Endothelial cell of umbilical vein (primary cell): ENCODE data around the gene PLAAT2.

Experiments used
- POLR2A ChIP-seq: IDR thresholded peaks from 2 replicates; pipeline ENCODE4 v1.6.1; 2012; ENCODE audit warnings: low read depth, mild to moderate bottlenecking, control low read depth, low read length
- TF ChIP-seq, protein P1 (sequence below), 2 donors: IDR thresholded peaks; 1 replicate in 1 of 2; 2 replicates in 1 of 2; pipeline ENCODE4 v1.5.1; 2011; ENCODE audit warnings: low read length in 2 of 2, mild to moderate bottlenecking in 2 of 2, moderate library complexity in 2 of 2, control low read depth in 1 of 2, inconsistent platforms in 1 of 2, low read depth in 1 of 2; ENCODE audit not compliant: insufficient read depth in 1 of 2; ENCODE audit errors: extremely low read depth in 1 of 2

DNA sequence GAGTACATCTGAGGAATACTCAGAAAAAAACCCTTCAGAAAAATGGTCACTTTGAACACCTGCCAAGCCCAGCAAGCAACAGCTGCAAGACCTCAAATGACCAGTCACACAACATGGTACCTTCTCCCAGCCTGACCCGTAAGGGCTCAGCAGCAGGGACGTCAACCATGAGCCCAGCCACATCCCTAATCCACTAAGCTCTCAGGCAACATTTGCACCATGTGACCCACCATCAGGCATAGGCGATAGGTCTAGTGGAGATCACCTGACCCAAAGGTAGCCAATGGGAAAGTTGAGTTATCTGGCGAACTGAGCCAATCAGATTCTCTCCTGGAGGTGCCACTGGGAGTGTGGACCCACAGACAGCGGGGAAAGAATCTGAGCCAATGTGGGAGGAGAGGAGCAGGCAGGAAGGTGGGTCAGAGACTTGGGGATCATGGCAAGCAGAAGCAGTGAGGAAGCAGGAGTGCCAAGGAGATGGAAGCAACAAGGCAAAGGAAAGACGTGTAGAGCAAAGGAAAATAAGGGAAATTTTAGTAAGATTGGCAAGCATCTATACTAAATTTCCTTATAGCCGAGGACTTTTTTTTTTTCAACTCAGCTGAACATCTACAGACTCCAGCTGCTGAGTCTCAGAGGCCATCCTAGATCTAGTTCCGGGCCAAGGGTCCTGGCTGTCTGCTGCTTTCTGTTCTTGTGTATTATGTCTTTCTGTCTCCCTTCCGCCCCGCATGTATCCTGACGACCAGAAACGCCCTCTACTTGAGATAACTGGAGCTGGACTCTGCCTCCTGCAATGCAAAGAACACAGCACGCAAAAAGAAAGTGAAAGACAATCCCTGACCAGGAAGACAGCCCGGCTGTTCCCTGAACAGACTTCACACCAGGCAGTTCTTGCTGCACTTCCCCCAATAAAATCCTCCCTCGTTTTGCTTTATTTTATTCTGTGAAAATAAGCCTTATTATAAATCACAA, 11.0 kb upstream of the PLAAT2 start:
- TF ChIP-seq, protein P1, sequence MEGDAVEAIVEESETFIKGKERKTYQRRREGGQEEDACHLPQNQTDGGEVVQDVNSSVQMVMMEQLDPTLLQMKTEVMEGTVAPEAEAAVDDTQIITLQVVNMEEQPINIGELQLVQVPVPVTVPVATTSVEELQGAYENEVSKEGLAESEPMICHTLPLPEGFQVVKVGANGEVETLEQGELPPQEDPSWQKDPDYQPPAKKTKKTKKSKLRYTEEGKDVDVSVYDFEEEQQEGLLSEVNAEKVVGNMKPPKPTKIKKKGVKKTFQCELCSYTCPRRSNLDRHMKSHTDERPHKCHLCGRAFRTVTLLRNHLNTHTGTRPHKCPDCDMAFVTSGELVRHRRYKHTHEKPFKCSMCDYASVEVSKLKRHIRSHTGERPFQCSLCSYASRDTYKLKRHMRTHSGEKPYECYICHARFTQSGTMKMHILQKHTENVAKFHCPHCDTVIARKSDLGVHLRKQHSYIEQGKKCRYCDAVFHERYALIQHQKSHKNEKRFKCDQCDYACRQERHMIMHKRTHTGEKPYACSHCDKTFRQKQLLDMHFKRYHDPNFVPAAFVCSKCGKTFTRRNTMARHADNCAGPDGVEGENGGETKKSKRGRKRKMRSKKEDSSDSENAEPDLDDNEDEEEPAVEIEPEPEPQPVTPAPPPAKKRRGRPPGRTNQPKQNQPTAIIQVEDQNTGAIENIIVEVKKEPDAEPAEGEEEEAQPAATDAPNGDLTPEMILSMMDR (IDR thresholded peaks at IDR 0.05; ENCODE audit: extremely low read depth in 1 of 2, insufficient read depth in 1 of 2, low read depth in 1 of 2, low read length in 2 of 2): no peak
- TF ChIP-seq POLR2A: no peak
